ENCODE data around the gene PRRX2.

PRRX2 gene

GRCh38 chr9:129708793-129709192 is 43.3 kb downstream of the PRRX2 start:
- Histone ChIP-seq H3K4me2 (no peak overlapping the region), H2AFZ (ENCODE audit: low read depth) (no peak overlapping the region), H3K9ac (no peak overlapping the region), H3K4me1 (ENCODE audit: low read depth, poor library complexity, severe bottlenecking) (no peaks in the 10 kb centered on the region), H3K27me3 (ENCODE audit: insufficient read depth, low read depth) (peaks cover 79% of the 10 kb centered on the region), H3K27ac (no peak overlapping the region), H3K4me3 (IDR thresholded peaks at IDR 0.05; ENCODE audit: insufficient read depth, low read depth, low read length) (no peak overlapping the region), H3K36me3 (ENCODE audit: insufficient read depth) (no peaks in the 10 kb centered on the region), H4K20me1 (ENCODE audit: insufficient read depth) (no peaks in the 10 kb centered on the region), H3K79me2 (ENCODE audit: insufficient read depth, low read depth) (no peaks in the 10 kb centered on the region)
- no peak for TF ChIP-seq CTCF (conservative IDR thresholded peaks at IDR 0.05; ENCODE audit: low read depth, low read length)

GRCh38 chr9:129709438-129710168 is 44.2 kb downstream of the PRRX2 start:
- Histone ChIP-seq H3K4me2 (no peak overlapping the region), H3K36me3 (ENCODE audit: insufficient read depth) (no peaks in the 10 kb centered on the region), H3K27me3 (ENCODE audit: insufficient read depth, low read depth) (peaks cover 79% of the 10 kb centered on the region), H2AFZ (ENCODE audit: low read depth) (no peak overlapping the region), H3K79me2 (ENCODE audit: insufficient read depth, low read depth) (no peaks in the 10 kb centered on the region), H3K9ac (no peak overlapping the region), H4K20me1 (ENCODE audit: insufficient read depth) (no peaks in the 10 kb centered on the region), H3K4me1 (ENCODE audit: low read depth, poor library complexity, severe bottlenecking) (no peaks in the 10 kb centered on the region), H3K27ac (no peak overlapping the region), H3K4me3 (IDR thresholded peaks at IDR 0.05; ENCODE audit: insufficient read depth, low read depth, low read length) (no peak overlapping the region)
- TF ChIP-seq CTCF (conservative IDR thresholded peaks at IDR 0.05; ENCODE audit: low read depth, low read length), result no peak

- Histone ChIP-seq H3K36me3 (ENCODE audit: insufficient read depth) (no peaks in the 10 kb centered on the region), H3K27me3 (ENCODE audit: insufficient read depth, low read depth) (peaks cover 81% of the 10 kb centered on the region), H3K4me3 (IDR thresholded peaks at IDR 0.05; ENCODE audit: insufficient read depth, low read depth, low read length) (no peak overlapping the region), H3K4me2 (no peak overlapping the region), H4K20me1 (ENCODE audit: insufficient read depth) (no peaks in the 10 kb centered on the region), H3K27ac (no peak overlapping the region), H3K79me2 (ENCODE audit: insufficient read depth, low read depth) (no peaks in the 10 kb centered on the region), H3K4me1 (ENCODE audit: low read depth, poor library complexity, severe bottlenecking) (no peaks in the 10 kb centered on the region), H3K9ac (no peak overlapping the region), H2AFZ (ENCODE audit: low read depth) (no peak overlapping the region)
- TF ChIP-seq CTCF (conservative IDR thresholded peaks at IDR 0.05; ENCODE audit: low read depth, low read length), result no peak
Measured at GRCh38 chr9:129710169-129710453, 44.7 kb downstream of the PRRX2 start.

GRCh38 chr9:129712634-129713401 is 47.4 kb downstream of the PRRX2 start:
- no peaks in the 10 kb centered on the region for H4K20me1 ChIP-seq (ENCODE audit: insufficient read depth)
- no peak overlapping the region for H3K4me3 ChIP-seq (IDR thresholded peaks at IDR 0.05; ENCODE audit: insufficient read depth, low read depth, low read length)
- no peaks in the 10 kb centered on the region for H3K4me1 ChIP-seq (ENCODE audit: low read depth, poor library complexity, severe bottlenecking)
- no peak overlapping the region for H3K4me2 ChIP-seq
- H3K36me3 ChIP-seq (ENCODE audit: insufficient read depth), result no peaks in the 10 kb centered on the region
- H3K27ac ChIP-seq, result no peak overlapping the region
- no peaks in the 10 kb centered on the region for H3K79me2 ChIP-seq (ENCODE audit: insufficient read depth, low read depth)
- peaks cover 89% of the 10 kb centered on the region for H3K27me3 ChIP-seq (ENCODE audit: insufficient read depth, low read depth)
- no peak overlapping the region for H2AFZ ChIP-seq (ENCODE audit: low read depth)
- no peak overlapping the region for H3K9ac ChIP-seq
- TF ChIP-seq CTCF (conservative IDR thresholded peaks at IDR 0.05; ENCODE audit: low read depth, low read length), result no peak

All from KMS-11 (cell line).